DND-41 (cell line): ENCODE measurements around the gene FTO.

Source experiments
- CTCF ChIP-seq: IDR thresholded peaks from 2 replicates; pipeline ENCODE4 v1.5.1; 2012; ENCODE audit warnings: borderline replicate concordance, low read length, moderate library complexity, mild to moderate bottlenecking; ENCODE audit not compliant: poor library complexity, severe bottlenecking; ENCODE audit errors: extremely low read depth
- EZH2 ChIP-seq: IDR thresholded peaks from 3 replicates; pipeline ENCODE4 v1.6.1; 2012; ENCODE audit warnings: borderline replicate concordance, low read depth, mild to moderate bottlenecking, moderate library complexity, low read length, inconsistent platforms; ENCODE audit not compliant: severe bottlenecking

- TF ChIP-seq CTCF (no peak), EZH2 (no peak)
Observed at GRCh38 chr16:54171626-54172537, 467.9 kb downstream of the FTO start.
